GM19240 (cell line): ENCODE measurements around the gene SRP9.

Source experiments
- DNase-seq: peaks from one replicate; pipeline ENCODE4 v3.0.0; 2011; ENCODE audit warnings: low spot score; ENCODE audit not compliant: insufficient read length

Gene SRP9

GRCh38 chr1:225777583-225778336 lies at the start of gene SRP9:
Gene SRP9, plus strand, starts transcription at chr1:225777826. Its CDS starts 115 bp downstream, at chr1:225777941.
- DNase-seq: peak; percentile 77

DNA sequence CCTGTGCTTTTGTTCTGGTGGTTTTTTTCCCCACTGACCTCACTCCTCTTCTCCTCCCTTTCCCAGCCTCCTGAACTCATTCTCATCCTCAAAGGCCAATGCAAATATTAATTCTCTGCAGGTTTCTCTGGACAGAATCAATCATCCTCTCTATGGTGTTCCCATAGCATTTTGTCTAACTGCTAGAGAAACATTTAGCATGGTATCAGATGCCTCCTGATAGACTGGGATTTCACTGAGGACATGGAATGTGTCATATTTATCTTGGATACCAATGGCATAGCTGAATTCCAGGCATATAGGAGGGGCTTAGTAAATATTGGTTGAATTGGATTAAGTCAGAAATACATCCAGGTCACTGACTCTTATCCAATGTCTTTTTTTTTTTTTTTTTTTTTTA lies 46.1 kb upstream of the SRP9 start:
- DNase-seq: no peak

DNA sequence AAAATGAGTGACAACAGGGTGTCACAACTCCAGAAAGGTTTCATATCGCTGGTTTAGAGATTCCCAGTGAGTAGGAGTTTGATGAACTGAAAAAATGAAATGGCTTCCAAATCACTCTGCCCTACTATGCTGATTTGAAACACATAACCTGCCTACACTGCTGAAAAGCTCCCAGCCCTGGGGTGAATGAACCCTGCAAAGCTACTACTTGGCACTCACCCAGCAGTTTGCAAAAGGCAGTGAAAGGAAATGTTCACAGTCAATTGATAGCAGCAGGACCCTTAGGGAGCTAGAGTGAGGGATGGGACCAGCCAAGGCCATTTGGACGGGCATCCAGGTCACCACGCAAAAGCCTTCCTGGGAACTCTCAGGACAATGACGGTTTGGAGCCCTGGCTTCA lies 44.4 kb upstream of the SRP9 start:
- DNase-seq: no peak

- no peak for DNase-seq
These were observed 42.1 kb upstream of the SRP9 start for GRCh38 chr1:225735252-225736149.

- no peak for DNase-seq
These were observed 41.1 kb upstream of the SRP9 start for GRCh38 chr1:225736437-225737098.

DNA sequence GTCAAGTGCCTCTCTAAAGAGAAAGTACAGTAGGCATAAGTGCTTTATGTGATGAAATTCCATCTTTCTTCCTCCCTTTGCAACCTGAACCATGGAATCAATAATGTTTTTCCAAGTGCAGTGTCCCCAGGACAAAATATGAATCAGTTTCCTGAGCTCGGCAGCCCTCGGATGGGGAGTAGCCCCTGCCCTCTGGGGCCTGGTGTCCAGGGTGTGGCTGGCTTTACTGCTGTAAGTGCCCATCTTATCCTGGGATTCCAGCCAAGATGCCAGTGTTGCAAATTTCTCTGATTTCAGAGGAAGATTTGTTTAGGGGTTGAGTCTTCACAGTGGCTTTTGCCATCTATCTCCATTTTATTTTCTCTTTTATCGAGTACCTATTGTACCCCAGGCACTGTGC lies 40.5 kb upstream of the SRP9 start:
- no peak for DNase-seq

GRCh38 chr1:225737866-225738265 lies 39.8 kb upstream of the SRP9 start:
- DNase-seq: no peak

- no peak for DNase-seq
These were observed 38.9 kb upstream of the SRP9 start for GRCh38 chr1:225738763-225739162.

DNA sequence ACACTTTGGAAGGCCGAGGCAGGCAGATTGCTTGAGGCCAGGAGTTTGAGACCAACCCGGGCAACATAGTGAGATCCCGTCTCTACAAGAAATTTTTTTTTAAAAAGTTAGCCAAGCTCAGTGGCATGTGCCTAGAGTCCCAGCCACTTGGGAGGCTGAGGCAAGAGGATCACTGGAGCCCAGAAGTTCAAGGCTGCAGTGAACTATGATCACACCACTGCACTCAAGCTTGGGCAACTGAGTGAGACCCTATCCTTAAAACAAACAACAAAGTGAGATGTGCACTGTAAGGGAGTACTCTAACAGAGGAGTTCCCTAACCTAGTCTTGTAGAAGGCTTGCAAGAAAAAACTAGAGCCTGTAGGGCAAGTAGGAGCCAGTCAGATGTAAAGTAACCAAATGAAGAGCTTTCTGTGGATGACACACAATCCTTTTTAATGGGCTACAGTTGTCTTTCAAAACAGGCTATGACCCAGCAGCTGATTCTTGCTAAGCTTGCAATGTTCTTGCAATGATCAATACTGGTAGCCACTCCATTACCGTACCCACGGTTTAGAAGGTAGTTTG lies 38.0 kb upstream of the SRP9 start:
- DNase-seq: no peak

DNA sequence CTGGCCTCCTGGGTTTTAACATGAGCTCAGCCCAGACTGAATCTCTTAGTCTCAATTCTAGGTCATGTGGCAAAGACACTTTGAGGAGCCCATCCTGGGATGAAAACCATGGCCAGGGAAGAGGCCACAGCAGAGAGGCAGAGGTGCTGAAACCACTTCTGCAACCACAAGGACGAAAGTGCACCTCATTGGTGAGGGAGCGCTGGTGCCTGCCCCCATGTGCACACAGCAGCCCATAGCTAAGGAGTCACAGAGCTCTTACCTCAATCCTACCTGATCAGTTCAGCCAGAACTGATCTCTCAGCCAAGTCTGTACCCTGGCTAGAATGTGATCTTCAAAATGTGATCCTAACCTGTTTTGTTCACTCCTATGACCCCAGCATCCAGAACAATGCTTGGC lies 32.9 kb upstream of the SRP9 start:
- no peak for DNase-seq

- DNase-seq: no peak
These were observed 32.4 kb upstream of the SRP9 start for GRCh38 chr1:225745273-225745672.

- DNase-seq: no peak
These were observed 31.1 kb upstream of the SRP9 start for GRCh38 chr1:225746361-225747179.

DNA sequence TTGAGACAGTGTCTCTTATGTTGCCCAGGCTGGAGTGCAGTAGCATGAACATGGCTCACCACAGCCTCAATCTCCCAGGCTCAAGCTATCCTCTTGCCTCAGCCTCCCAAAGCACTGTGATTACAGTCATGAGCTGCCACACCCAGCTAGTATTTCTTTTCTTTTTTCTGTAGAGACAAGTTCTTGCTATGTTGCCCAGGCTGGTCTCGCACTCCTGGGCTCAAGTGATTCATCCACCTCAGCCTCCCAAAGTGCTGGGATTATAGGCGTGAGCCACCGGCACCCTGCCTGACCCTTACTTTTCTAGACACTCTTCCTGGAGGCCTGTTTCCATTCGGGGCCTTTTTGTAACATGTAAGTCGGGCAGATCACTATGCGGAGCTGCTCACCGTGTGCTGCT lies 30.1 kb upstream of the SRP9 start:
- DNase-seq: no peak

GRCh38 chr1:225748529-225748928 lies 29.1 kb upstream of the SRP9 start:
- no peak for DNase-seq

- no peak for DNase-seq
These were observed 27.9 kb upstream of the SRP9 start for GRCh38 chr1:225749706-225750105.

GRCh38 chr1:225750420-225750819 lies 27.2 kb upstream of the SRP9 start:
- no peak for DNase-seq

DNA sequence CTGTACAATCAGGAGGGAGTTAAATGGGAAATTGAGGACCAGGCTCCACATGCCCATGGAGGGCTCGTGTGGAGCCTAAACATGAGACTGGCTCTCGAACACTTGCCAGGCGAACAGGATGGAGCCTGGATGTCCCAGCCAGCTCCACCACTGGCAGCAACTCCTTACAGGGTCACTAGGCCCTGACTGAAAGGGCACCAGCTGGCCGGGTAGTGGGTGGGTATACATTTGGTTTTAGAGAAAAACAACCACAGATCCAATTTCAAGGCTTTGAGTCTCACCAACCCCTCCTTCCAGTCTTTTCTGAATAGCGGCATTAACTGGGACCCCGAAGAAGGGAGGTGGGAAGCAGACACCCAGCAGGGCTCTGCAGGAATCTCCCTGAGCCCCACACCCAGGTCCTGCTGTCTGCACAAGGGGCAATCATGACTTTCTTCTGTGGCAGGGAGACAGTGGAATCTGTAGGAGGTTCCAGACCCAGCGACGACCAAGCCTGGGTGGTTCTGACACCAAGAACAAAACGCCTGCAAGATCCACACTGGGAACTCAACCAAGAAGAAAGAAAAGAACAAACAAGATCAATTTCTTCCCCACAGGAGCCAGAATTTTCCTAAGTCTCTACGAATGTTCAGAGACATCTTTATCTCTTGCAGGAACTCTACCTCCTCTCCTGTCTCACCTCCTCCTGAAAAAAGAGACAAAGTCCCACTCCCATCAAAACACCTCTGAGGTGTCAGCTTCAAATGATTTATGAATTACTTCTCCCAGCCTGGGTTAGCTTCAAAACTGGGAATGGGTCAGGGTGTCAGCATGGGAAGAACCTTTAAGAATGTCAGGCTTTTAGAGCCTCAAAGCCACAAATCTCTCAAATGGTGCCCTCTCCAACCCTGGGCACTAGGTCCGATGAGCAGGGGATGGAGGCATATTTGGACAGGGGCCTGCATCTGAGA lies 26.5 kb upstream of the SRP9 start:
- DNase-seq: no peak

- no peak for DNase-seq
These were observed 25.4 kb upstream of the SRP9 start for GRCh38 chr1:225752245-225752644.

- DNase-seq: no peak
These were observed 22.5 kb upstream of the SRP9 start for GRCh38 chr1:225754940-225755641.
